Stimulated activated CD4-positive, alpha-beta T cell treated with anti-CD3 and anti-CD28 coated beads, Interleukin-4, amount 100 ng/mL, for 48 hours (primary cell): ENCODE results near the gene ARHGEF26.

Experiments
- DNase-seq, 2 donors: peaks; one replicate each; pipeline ENCODE4 v3.0.0-alpha.2; 2020; ENCODE audit warnings: low read depth in 2 of 2

Gene ARHGEF26

GRCh38 chr3:154195620-154196356, 74.6 kb downstream of the ARHGEF26 start:
- no peak for DNase-seq

GRCh38 chr3:154197751-154198150, 76.6 kb downstream of the ARHGEF26 start:
- DNase-seq, result no peak

- DNase-seq, result no peak
Observed at GRCh38 chr3:154209499-154209898, 88.3 kb downstream of the ARHGEF26 start.

- DNase-seq, result no peak
Observed at GRCh38 chr3:154210986-154211385, 89.8 kb downstream of the ARHGEF26 start.

GRCh38 chr3:154214306-154214705, 93.1 kb downstream of the ARHGEF26 start:
- DNase-seq, result no peak

- no peak for DNase-seq
Observed at GRCh38 chr3:154217671-154218070, 96.5 kb downstream of the ARHGEF26 start.

GRCh38 chr3:154218728-154219127, 97.5 kb downstream of the ARHGEF26 start:
- no peak for DNase-seq

- no peak for DNase-seq
Observed at GRCh38 chr3:154220462-154220861, 99.3 kb downstream of the ARHGEF26 start.

GRCh38 chr3:154223519-154223918, 102.3 kb downstream of the ARHGEF26 start:
- DNase-seq, result no peak

- DNase-seq, result no peak
Observed at GRCh38 chr3:154224366-154224765, 103.2 kb downstream of the ARHGEF26 start.

GRCh38 chr3:154224866-154225265, 103.7 kb downstream of the ARHGEF26 start:
- DNase-seq, result no peak

- DNase-seq, result no peak
Observed at GRCh38 chr3:154225536-154225935, 104.3 kb downstream of the ARHGEF26 start.

GRCh38 chr3:154227531-154227930, 106.3 kb downstream of the ARHGEF26 start:
- DNase-seq, result no peak

GRCh38 chr3:154228561-154229216, 107.5 kb downstream of the ARHGEF26 start:
- DNase-seq, result no peak

GRCh38 chr3:154229217-154229590, 108.0 kb downstream of the ARHGEF26 start:
- DNase-seq, result no peak

- no peak for DNase-seq
Observed at GRCh38 chr3:154235330-154235729, 114.1 kb downstream of the ARHGEF26 start.

- no peak for DNase-seq
Observed at GRCh38 chr3:154236331-154236730, 115.1 kb downstream of the ARHGEF26 start.

- no peak for DNase-seq
Observed at GRCh38 chr3:154240235-154240634, 119.0 kb downstream of the ARHGEF26 start.

- no peak for DNase-seq
Observed at GRCh38 chr3:154241496-154241895, 120.3 kb downstream of the ARHGEF26 start.

- no peak for DNase-seq
Observed at GRCh38 chr3:154242766-154243165, 121.6 kb downstream of the ARHGEF26 start.

GRCh38 chr3:154243353-154243752, 122.2 kb downstream of the ARHGEF26 start:
- DNase-seq, result no peak

GRCh38 chr3:154244644-154245043, 123.5 kb downstream of the ARHGEF26 start:
- no peak for DNase-seq

GRCh38 chr3:154247806-154248415, 126.7 kb downstream of the ARHGEF26 start:
- DNase-seq, result no peak
